ENCODE measurements around the gene MBOAT2. TPM values are rescaled to one million over a fixed set of nuclear protein-coding genes. Genes with fewer than 3 reads are reported as not detected.
"Not testable (repeated sequence)": the region's sequence is repeated elsewhere in the genome, so short reads cannot be mapped to it uniquely, and the experiment has no call there.

Gene MBOAT2
- total RNA-seq, 1 experiment from 2014 or later, result 16.4 TPM

- DNase-seq, result no peak
- H3K27me3 ChIP-seq (ENCODE audit: control insufficient read depth, insufficient read depth, low read length), result no peaks in the 10 kb centered on the region
These were observed 75.7 kb downstream of the MBOAT2 start for GRCh38 chr2:8927510-8928455.

DNA sequence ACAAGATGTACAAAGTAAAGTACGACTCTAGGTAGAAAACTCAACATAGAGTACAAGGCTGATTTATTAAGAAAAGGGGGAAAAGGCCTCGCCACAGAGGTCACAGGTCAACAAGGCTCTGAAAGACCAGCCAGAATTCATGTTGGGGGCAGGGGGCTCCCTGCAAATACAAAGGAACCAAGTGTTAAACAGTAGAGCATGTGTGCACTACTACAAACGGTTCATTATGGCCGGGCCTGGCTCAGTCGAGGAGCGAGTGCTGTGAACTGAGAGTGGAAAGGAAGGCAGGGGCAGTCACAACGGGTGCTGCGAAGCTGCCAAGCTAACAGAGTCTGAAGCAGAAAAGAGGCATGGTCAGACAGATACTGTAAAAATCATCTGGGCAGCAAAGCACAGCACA, 77.1 kb downstream of the MBOAT2 start:
- Histone ChIP-seq H3K4me3 (ENCODE audit: insufficient read depth, low read depth, low read length) (no peak overlapping the region), H3K36me3 (replicated peaks; ENCODE audit: control insufficient read depth, insufficient read depth, low read length) (no peaks in the 10 kb centered on the region), H3K27me3 (ENCODE audit: control insufficient read depth, insufficient read depth, low read length) (no peaks in the 10 kb centered on the region)
- DNase-seq, result no peak

More at GRCh38 chr2:8927510-8928455, 75.7 kb downstream of the MBOAT2 start:
- Histone ChIP-seq H3K4me3 (ENCODE audit: insufficient read depth, low read depth, low read length) (no peak overlapping the region), H3K36me3 (replicated peaks; ENCODE audit: control insufficient read depth, insufficient read depth, low read length) (no peaks in the 10 kb centered on the region)

DNA sequence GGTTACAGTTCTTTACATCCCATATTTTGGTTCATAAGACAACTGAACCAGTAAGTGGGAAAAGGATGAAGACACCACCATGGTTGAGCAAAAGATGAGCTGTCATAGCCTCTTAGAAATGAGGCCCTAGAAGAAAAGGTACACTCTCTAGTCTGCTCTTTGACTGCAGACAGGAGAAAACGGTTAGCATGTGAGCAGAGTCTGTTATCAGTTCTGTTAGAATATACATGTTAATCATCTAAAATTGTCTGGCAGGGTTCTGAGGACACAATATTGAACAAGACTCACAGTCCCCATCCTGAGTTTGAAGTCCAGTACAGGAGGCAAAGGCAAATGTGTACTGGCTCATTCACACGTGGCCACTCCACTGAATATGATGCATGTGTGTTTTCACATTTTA, 78.1 kb downstream of the MBOAT2 start:
- Histone ChIP-seq H3K36me3 (replicated peaks; ENCODE audit: control insufficient read depth, insufficient read depth, low read length) (no peaks in the 10 kb centered on the region), H3K4me3 (ENCODE audit: insufficient read depth, low read depth, low read length) (no peak overlapping the region), H3K27me3 (ENCODE audit: control insufficient read depth, insufficient read depth, low read length) (no peaks in the 10 kb centered on the region)
- DNase-seq, result no peak

GRCh38 chr2:8923183-8923582, 80.3 kb downstream of the MBOAT2 start:
- Histone ChIP-seq H3K36me3 (replicated peaks; ENCODE audit: control insufficient read depth, insufficient read depth, low read length) (no peaks in the 10 kb centered on the region), H3K4me3 (ENCODE audit: insufficient read depth, low read depth, low read length) (no peak overlapping the region), H3K27me3 (ENCODE audit: control insufficient read depth, insufficient read depth, low read length) (no peaks in the 10 kb centered on the region)
- DNase-seq, result no peak

DNA sequence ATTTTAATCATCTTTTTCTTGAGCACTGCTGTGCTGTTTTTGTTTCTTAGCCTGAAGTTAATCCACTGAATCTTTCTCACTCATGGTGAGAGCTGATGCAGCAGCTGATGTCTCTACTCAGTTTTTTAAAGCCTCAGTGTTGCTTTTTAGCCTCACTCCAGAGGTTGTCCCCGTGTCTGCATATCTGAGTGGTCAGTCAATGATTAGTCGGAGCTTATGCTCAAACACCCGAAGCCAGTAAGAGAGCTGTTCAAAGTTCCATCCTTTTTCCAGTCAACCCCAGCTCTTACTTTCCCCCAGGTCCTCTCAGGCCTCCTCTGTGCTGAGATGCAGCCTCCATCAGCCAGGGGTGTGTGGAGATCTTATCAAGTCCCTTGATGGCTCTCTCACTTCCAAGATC, 81.1 kb downstream of the MBOAT2 start:
- DNase-seq, result no peak
- no peak overlapping the region for H3K4me3 ChIP-seq (ENCODE audit: insufficient read depth, low read depth, low read length)
- H3K36me3 ChIP-seq (replicated peaks; ENCODE audit: control insufficient read depth, insufficient read depth, low read length), result no peaks in the 10 kb centered on the region
- H3K27me3 ChIP-seq (ENCODE audit: control insufficient read depth, insufficient read depth, low read length), result no peaks in the 10 kb centered on the region

- no peaks in the 10 kb centered on the region for H3K36me3 ChIP-seq (replicated peaks; ENCODE audit: control insufficient read depth, insufficient read depth, low read length)
- no peak for DNase-seq
- H3K27me3 ChIP-seq (ENCODE audit: control insufficient read depth, insufficient read depth, low read length), result no peaks in the 10 kb centered on the region
- H3K4me3 ChIP-seq (ENCODE audit: insufficient read depth, low read depth, low read length), result no peak overlapping the region
These were observed 85.1 kb downstream of the MBOAT2 start for GRCh38 chr2:8918412-8918811.

GRCh38 chr2:8915941-8916340, 87.5 kb downstream of the MBOAT2 start:
- no peaks in the 10 kb centered on the region for H3K27me3 ChIP-seq (ENCODE audit: control insufficient read depth, insufficient read depth, low read length)
- no peaks in the 10 kb centered on the region for H3K36me3 ChIP-seq (replicated peaks; ENCODE audit: control insufficient read depth, insufficient read depth, low read length)

DNA sequence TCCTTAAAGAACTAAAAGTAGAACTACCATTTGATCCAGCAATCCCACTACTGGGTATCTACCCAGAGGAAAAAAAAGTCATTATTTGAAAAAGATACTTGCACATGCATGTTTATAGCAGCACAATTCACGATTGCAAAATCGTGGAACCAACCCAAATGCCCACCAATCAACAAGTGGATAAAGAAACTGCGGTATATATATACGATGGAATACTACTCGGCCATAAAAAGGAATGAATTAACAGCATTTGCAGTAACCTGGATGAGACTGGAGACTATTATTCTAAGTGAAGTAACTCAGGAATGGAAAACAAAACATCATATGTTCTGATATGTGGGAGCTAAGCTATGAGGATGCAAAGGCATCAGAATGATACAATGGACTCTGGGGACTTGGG, 89.7 kb downstream of the MBOAT2 start:
- not testable (repeated sequence) for DNase-seq; H3K27me3 ChIP-seq (ENCODE audit: control insufficient read depth, insufficient read depth, low read length); H3K4me3 ChIP-seq (ENCODE audit: insufficient read depth, low read depth, low read length); H3K36me3 ChIP-seq (replicated peaks; ENCODE audit: control insufficient read depth, insufficient read depth, low read length)

More at GRCh38 chr2:8915941-8916340, 87.5 kb downstream of the MBOAT2 start:
- no peak overlapping the region for H3K4me3 ChIP-seq (ENCODE audit: insufficient read depth, low read depth, low read length)
- DNase-seq, result no peak

DNA sequence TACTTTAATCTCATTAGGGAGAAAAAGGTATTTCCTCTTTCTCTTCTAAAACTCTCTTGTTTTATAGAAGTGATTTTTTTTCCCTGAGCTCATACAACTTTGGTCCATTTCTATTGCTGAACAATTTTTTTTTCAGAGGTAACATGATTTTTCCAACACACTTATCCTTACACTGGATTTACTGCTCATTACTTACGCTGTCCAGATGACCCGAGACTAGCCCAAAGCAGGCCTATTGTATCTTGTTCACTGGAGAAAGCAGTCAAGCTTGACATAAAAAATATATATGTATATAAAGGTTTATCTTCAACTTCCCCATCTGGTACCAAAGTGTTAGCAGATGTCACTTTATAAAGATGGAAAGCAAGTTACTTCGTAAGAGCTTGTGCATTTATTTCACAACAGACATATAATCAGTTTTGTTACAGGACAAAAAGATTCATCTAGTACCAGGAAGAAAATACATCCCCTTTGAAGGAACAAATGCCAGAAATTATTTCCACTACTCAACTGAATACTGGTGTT, 95.7 kb downstream of the MBOAT2 start:
- no peak for DNase-seq
- no peak overlapping the region for H3K4me3 ChIP-seq (ENCODE audit: insufficient read depth, low read depth, low read length)
- H3K27me3 ChIP-seq (ENCODE audit: control insufficient read depth, insufficient read depth, low read length), result no peaks in the 10 kb centered on the region
- H3K36me3 ChIP-seq (replicated peaks; ENCODE audit: control insufficient read depth, insufficient read depth, low read length), result no peaks in the 10 kb centered on the region; the same call in 1 of the 2 replicates

GRCh38 chr2:8903924-8904323, 99.6 kb downstream of the MBOAT2 start:
- H3K27me3 ChIP-seq (ENCODE audit: control insufficient read depth, insufficient read depth, low read length); H3K4me3 ChIP-seq (ENCODE audit: insufficient read depth, low read depth, low read length); DNase-seq; H3K36me3 ChIP-seq (replicated peaks; ENCODE audit: control insufficient read depth, insufficient read depth, low read length): not testable (repeated sequence)

DNA sequence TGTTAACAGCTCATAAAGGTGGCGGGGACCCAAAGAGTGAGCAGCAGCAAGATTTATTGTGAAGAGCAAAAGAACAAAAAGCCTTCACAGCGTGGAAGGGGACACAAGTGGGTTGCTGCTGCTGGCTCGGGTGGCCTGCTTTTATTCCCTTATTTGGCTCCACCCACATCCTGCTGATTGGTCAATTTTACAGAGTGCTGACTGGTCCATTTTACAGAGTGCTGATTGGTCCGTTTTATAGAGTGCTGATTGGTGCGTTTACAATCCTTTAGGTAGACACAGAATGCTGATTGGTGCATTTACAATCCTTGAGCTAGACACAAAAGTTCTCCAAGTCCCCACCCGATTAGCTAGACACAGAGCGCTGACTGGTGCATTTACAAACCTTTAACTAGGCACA, 100.7 kb downstream of the MBOAT2 start:
- H3K4me3 ChIP-seq (ENCODE audit: insufficient read depth, low read depth, low read length); DNase-seq; H3K36me3 ChIP-seq (replicated peaks; ENCODE audit: control insufficient read depth, insufficient read depth, low read length); H3K27me3 ChIP-seq (ENCODE audit: control insufficient read depth, insufficient read depth, low read length): not testable (repeated sequence)

DNA sequence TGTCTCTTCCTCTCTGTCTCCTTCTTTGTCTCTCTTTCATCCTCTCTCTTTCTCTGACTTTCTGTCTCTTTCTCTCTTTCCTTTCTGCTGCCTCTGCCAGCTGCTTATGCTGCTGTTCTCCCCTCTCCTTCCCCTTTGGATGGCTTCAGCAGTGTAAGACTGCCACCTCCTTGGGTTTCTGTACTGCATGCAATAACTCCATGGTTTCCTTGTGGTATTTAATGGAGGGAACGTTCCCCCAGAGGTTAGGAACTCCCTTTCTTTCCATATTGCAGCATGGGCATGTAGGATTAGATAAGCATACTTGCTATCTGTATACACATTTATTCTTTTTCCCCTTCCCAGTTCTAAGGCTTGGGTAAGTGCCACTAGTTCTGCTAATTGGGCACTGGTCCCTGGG, 106.3 kb downstream of the MBOAT2 start:
- DNase-seq; H3K4me3 ChIP-seq (ENCODE audit: insufficient read depth, low read depth, low read length); H3K36me3 ChIP-seq (replicated peaks; ENCODE audit: control insufficient read depth, insufficient read depth, low read length); H3K27me3 ChIP-seq (ENCODE audit: control insufficient read depth, insufficient read depth, low read length): not testable (repeated sequence)

DNA sequence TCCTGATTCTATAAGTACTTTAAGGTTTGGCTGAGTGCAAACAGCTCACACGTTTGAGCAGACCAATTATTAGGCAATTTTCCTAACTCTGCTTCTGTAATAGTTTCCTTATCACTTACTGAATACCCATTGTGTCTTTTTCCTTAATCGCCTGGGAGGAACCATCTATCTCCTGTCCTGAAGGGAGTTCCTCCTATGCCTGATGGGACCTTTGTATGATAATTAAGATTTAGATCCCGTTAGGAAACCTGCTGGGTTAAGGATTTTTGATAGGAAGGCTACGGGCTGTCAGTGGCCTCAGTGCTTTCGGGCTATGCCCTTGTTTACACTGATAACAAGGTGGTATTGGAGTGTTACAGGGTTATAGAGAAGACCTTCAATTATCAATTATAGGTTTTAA, 106.8 kb downstream of the MBOAT2 start:
- H3K4me3 ChIP-seq (ENCODE audit: insufficient read depth, low read depth, low read length); DNase-seq; H3K36me3 ChIP-seq (replicated peaks; ENCODE audit: control insufficient read depth, insufficient read depth, low read length): not testable (repeated sequence)

DNA sequence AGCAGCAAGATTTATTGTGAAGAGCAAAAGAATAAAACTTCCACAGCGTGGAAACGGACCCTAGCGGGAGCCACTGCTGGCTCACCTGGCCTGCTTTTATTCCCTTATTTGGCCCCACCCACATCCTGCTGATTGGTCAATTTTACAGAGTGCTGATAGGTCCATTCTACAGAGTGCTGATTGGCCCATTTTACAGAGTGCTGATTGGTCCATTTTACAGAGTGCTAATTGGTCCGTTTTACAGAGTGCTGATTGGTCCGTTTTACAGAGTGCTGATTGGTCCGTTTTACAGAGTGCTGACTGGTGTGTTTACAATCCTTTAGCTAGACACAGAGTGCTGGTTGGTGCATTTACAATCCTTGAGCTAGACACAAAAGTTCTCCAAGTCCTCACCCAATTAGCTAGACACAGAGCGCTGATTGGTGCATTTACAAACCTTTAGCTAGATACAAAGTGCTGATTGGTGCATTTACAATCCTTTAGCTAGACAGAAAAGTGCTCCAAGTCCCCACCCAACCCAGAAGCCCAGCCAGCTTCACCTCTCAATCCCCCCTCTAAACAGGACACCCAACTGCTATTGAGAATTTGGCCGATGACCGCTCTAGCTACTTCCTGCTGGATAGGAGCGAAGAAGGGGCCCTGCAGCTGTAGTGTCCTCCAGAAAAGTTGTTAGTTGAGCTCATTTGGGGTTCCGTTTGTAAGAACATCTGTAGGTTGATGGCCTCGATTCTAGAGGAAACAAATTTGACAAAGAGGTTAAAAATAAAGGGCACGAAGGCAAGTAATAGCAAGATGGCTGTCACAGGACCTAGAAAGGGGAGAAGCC, 108.2 kb downstream of the MBOAT2 start:
- not testable (repeated sequence) for H3K36me3 ChIP-seq (replicated peaks; ENCODE audit: control insufficient read depth, insufficient read depth, low read length); H3K4me3 ChIP-seq (ENCODE audit: insufficient read depth, low read depth, low read length); DNase-seq; H3K27me3 ChIP-seq (ENCODE audit: control insufficient read depth, insufficient read depth, low read length)

More for the DNA sequence above, 106.8 kb downstream of the MBOAT2 start:
- not testable (repeated sequence) for H3K27me3 ChIP-seq (ENCODE audit: control insufficient read depth, insufficient read depth, low read length)
